ENCODE data around the gene RPN1. TPM values are rescaled to one million over a fixed set of nuclear protein-coding genes. Genes with fewer than 3 reads are reported as not detected.

Gene RPN1
- total and polyA plus RNA-seq, 4 donors, result 146 to 318 (median 223) TPM

GRCh38 chr3:128634075-128634611, 16.5 kb downstream of the RPN1 start:
- H3K9me3 ChIP-seq (ENCODE audit: control insufficient read depth in 4 of 4, insufficient read depth in 3 of 4, low read length in 3 of 4), result no peaks in the 10 kb centered on the region
- TF ChIP-seq CTCF (IDR thresholded peaks at IDR 0.05; ENCODE audit: control extremely low read depth, extremely low read depth), result no peak
- no peak overlapping the region for H3K27ac ChIP-seq (ENCODE audit: low read depth in 1 of 2, low read length in 1 of 2)
- DNase-seq (no peak), ATAC-seq (ENCODE audit: insufficient read depth, low FRiP score) (no peak)
- H3K4me1 ChIP-seq (ENCODE audit: control insufficient read depth in 5 of 5, insufficient read depth in 5 of 5, low read length in 5 of 5), result peaks cover 0 to 1% (median 0%) of the 10 kb centered on the region in 5 donors
- H3K4me3 ChIP-seq, result no peak overlapping the region
- no peak overlapping the region for H3K9ac ChIP-seq (ENCODE audit: insufficient read depth in 1 of 2, low read length in 2 of 2)
- H3K36me3 ChIP-seq (ENCODE audit: control insufficient read depth in 4 of 4, insufficient read depth in 4 of 4, low read length in 4 of 4), result peaks cover 16 to 27% (median 23%) of the 10 kb centered on the region in 4 donors
- H3K27me3 ChIP-seq (ENCODE audit: control insufficient read depth in 3 of 3, insufficient read depth in 3 of 3, low read length in 2 of 3), result no peaks in the 10 kb centered on the region
- 81 to 90% methylated on average over 5 of the region's 5 CpGs for WGBS, 2 donors

GRCh38 chr3:128632301-128632700, 18.3 kb downstream of the RPN1 start:
- DNase-seq (no peak), ATAC-seq (ENCODE audit: insufficient read depth, low FRiP score) (no peak)
- Histone ChIP-seq H3K9me3 (ENCODE audit: control insufficient read depth in 4 of 4, insufficient read depth in 3 of 4, low read length in 3 of 4) (no peaks in the 10 kb centered on the region), H3K4me3 (no peak overlapping the region), H3K4me1 (ENCODE audit: control insufficient read depth in 5 of 5, insufficient read depth in 5 of 5, low read length in 5 of 5) (peaks cover 0 to 1% (median 0%) of the 10 kb centered on the region in 5 donors), H3K27ac (ENCODE audit: low read depth in 1 of 2, low read length in 1 of 2) (no peak overlapping the region), H3K27me3 (ENCODE audit: control insufficient read depth in 3 of 3, insufficient read depth in 3 of 3, low read length in 2 of 3) (no peaks in the 10 kb centered on the region), H3K9ac (ENCODE audit: insufficient read depth in 1 of 2, low read length in 2 of 2) (no peak overlapping the region), H3K36me3 (ENCODE audit: control insufficient read depth in 4 of 4, insufficient read depth in 4 of 4, low read length in 4 of 4) (peaks cover 12 to 26% (median 22%) of the 10 kb centered on the region in 4 donors)
- TF ChIP-seq CTCF (IDR thresholded peaks at IDR 0.05; ENCODE audit: control extremely low read depth, extremely low read depth), result no peak
- WGBS, 2 donors, result 95 to 98% methylated on average over 2 of the region's 2 CpGs

- WGBS, 2 donors, result 65 to 74% methylated on average over 7 of the region's 7 CpGs
- TF ChIP-seq CTCF (IDR thresholded peaks at IDR 0.05; ENCODE audit: control extremely low read depth, extremely low read depth), result no peak
- Histone ChIP-seq H3K9me3 (ENCODE audit: control insufficient read depth in 4 of 4, insufficient read depth in 3 of 4, low read length in 3 of 4) (no peaks in the 10 kb centered on the region), H3K4me1 (ENCODE audit: control insufficient read depth in 5 of 5, insufficient read depth in 5 of 5, low read length in 5 of 5) (peaks cover 0 to 7% (median 0%) of the 10 kb centered on the region in 5 donors), H3K9ac (ENCODE audit: insufficient read depth in 1 of 2, low read length in 2 of 2) (no peak overlapping the region), H3K4me3 (no peak overlapping the region), H3K27me3 (ENCODE audit: control insufficient read depth in 3 of 3, insufficient read depth in 3 of 3, low read length in 2 of 3) (no peaks in the 10 kb centered on the region), H3K36me3 (ENCODE audit: control insufficient read depth in 4 of 4, insufficient read depth in 4 of 4, low read length in 4 of 4) (peaks cover 28 to 39% (median 34%) of the 10 kb centered on the region in 4 donors), H3K27ac (ENCODE audit: low read depth in 1 of 2, low read length in 1 of 2) (no peak overlapping the region)
- ATAC-seq (ENCODE audit: insufficient read depth, low FRiP score) (no peak), DNase-seq (peak in 1 of 3 donors; percentile 26)
Measured at GRCh38 chr3:128629936-128630335, 20.7 kb downstream of the RPN1 start.

Data from lung (tissue), 12 donors.